ENCODE measurements around the gene RGS3. TPM values are rescaled to one million over a fixed set of nuclear protein-coding genes. Genes with fewer than 3 reads are reported as not detected.

Gene RGS3
- 10 to 100 TPM; 43.0 to 66.2 (median 55.6) TPM for total RNA-seq

DNA sequence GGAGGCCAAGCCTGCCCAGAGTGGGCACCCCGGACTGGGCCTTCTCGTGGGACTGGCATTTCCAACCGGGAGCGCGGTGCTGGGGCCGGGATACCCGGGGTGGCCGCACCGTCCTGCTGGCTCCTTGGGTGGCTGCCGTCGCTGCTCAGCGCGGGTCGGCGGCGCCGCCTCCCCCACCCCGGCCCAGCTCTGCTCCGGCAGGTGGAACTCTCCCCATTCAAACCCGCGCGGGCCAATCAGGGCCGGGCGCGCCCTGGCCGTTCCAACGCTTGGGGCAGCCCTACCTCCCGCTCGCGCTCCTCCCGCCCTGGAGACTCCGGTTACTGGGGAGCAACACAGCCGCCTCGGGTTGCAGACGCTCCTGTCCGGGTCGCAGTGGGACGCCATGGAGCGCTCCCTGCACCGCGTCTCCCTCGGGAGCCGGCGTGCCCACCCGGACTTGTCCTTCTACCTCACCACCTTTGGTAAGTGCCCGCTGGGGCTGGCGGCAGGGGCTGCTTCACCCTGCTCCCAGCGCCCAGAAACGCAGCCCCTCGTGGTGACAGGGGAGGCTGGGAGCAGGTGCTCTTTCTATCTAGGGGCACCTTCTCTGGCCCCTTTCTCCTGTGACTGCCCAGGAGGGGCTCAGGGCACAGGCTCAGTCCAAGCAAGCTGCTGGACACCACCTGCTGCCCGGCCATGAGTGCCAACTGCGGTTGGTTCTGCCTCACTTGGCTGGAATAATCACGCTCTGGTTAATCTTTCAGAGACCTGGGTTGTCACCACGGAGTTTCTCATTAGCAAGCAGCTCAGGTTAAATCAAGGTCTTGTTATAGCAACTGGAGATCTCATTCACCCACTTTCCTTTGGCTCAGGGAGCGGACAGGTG is at the start of gene RGS3:
Gene RGS3 (plus strand): TSS at position 310 of the 868 bp plus-strand sequence. CDS start 76 bp downstream, at position 386.
- TF ChIP-seq, protein P1, sequence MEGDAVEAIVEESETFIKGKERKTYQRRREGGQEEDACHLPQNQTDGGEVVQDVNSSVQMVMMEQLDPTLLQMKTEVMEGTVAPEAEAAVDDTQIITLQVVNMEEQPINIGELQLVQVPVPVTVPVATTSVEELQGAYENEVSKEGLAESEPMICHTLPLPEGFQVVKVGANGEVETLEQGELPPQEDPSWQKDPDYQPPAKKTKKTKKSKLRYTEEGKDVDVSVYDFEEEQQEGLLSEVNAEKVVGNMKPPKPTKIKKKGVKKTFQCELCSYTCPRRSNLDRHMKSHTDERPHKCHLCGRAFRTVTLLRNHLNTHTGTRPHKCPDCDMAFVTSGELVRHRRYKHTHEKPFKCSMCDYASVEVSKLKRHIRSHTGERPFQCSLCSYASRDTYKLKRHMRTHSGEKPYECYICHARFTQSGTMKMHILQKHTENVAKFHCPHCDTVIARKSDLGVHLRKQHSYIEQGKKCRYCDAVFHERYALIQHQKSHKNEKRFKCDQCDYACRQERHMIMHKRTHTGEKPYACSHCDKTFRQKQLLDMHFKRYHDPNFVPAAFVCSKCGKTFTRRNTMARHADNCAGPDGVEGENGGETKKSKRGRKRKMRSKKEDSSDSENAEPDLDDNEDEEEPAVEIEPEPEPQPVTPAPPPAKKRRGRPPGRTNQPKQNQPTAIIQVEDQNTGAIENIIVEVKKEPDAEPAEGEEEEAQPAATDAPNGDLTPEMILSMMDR (IDR thresholded peaks at IDR 0.05): peak in 3 of 6 experiments; percentile 3 to 20 (median 7)
- TF ChIP-seq POLR2A (IDR thresholded peaks at IDR 0.05): peak in 1 of 2 donors; percentile 67
- intact Hi-C loops (cut with DNase I): no loop called here
- H3K27me3 ChIP-seq: no peaks in the 10 kb centered on the region

DNA sequence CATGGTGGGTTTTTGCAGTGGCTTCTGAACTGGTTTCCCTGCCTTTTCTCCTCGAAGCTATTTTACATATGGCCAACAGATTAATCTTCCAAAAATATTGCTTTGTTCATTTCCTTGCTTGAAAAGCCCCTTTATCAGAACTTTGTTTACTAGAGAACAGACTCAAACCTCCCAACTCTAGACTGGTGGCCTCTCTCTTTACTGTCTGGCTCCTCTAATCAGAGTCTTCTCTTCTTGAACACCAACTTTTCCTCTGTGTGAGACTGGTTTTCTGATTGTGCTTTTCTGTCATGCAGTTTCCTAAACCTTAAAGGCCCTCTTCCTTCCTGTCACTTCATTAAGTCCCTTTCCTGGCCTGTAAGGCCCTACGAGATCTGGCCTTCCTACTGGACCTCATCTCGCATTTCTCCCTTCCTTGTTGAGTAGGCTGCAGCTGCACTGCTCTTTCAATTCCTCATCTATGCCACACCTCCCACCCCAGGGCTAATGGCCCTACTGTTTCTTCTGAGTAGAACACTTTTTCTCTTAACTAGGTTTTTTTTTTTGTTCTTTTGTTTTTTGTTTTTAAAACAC is 47.3 kb upstream of the RGS3 start:
- no peaks in the 10 kb centered on the region for H3K4me1 ChIP-seq
- no peaks in the 10 kb centered on the region for H3K36me3 ChIP-seq
- no peak overlapping the region for H3K4me3 ChIP-seq (replicated peaks in 1 of 3)
- 68 to 70% methylated on average over 3 of the region's 3 CpGs for WGBS, 2 donors
- no peak for TF ChIP-seq POLR2A (IDR thresholded peaks at IDR 0.05)
- TF ChIP-seq, protein P1 (IDR thresholded peaks at IDR 0.05): no peak
- no peak for DNase-seq
- intact Hi-C loops (cut with DNase I): no loop called here
- H3K27me3 ChIP-seq: no peaks in the 10 kb centered on the region
- H3K9me3 ChIP-seq: no peaks in the 10 kb centered on the region
- no peak overlapping the region for H3K27ac ChIP-seq

More for the DNA sequence above, at the start of gene RGS3:
- DNase-seq: peak; percentile 86 to 89
- H3K4me1 ChIP-seq: peaks cover 12 to 20% of the 10 kb centered on the region in 2 donors
- H3K27ac ChIP-seq: peak within 1 kb of the TSS in 1 of 3 donors; percentile 20
- no peaks in the 10 kb centered on the region for H3K9me3 ChIP-seq
- peak within 1 kb of the TSS; percentile 7 to 60 (median 38) for H3K4me3 ChIP-seq (replicated peaks in 1 of 3)
- H3K36me3 ChIP-seq: no peaks in the 10 kb centered on the region
- 17 to 32% methylated on average over 27 to 35 of the region's 55 CpGs for WGBS, 2 donors

DNA sequence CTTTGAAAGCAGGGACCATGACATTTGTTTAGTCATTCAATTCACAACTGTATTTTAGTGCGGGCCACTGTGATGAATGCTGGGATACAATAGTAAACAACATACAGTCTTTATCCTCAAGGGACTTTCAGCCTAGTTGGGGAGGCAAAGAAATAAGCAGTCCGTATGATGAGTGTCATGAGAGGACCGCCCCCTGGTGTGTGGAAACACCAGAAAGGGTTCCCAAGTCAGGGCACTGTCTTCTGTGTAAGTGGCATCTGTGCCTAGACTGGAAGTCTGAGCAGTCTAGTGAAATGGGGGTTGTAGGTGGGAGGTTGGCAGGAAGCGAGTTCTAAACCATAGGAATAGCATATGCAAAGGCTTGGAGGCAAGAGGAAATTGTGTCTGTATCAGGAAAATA is 46.2 kb upstream of the RGS3 start:
- Histone ChIP-seq H3K4me3 (replicated peaks in 1 of 3) (no peak overlapping the region), H3K27ac (no peak overlapping the region), H3K36me3 (no peaks in the 10 kb centered on the region), H3K27me3 (no peaks in the 10 kb centered on the region), H3K9me3 (no peaks in the 10 kb centered on the region), H3K4me1 (no peaks in the 10 kb centered on the region)
- intact Hi-C loops (cut with DNase I): no loop called here
- TF ChIP-seq, protein P1 (IDR thresholded peaks at IDR 0.05): no peak
- TF ChIP-seq POLR2A (IDR thresholded peaks at IDR 0.05): no peak
- no peak for DNase-seq
- WGBS, 2 donors: 82 to 92% methylated on average over 4 of the region's 4 CpGs

DNA sequence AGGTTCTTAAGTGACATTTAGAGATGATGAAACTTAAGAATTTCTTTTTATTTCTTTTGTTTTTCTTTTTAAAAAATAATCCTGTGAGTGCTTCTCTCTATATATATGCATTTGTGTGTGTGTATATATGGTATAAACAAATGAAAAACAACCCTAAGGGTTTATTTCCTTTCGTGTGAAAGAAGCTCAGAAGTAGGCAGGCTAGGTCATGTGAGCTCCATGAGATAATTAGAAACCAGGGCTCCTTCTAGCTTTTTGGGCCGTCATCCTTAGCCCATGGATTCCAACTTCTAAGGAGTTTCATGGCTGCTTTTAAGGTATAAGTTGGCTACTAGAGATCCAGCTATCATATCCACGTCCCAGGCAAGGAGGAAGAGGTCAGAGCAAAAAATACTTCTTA is 41.8 kb upstream of the RGS3 start:
- TF ChIP-seq POLR2A (IDR thresholded peaks at IDR 0.05): no peak
- TF ChIP-seq, protein P1 (IDR thresholded peaks at IDR 0.05): no peak
- no peak overlapping the region for H3K4me3 ChIP-seq (replicated peaks in 1 of 3)
- intact Hi-C loops (cut with DNase I): no loop called here
- no peaks in the 10 kb centered on the region for H3K27me3 ChIP-seq
- no peak for DNase-seq
- 84 to 93% methylated on average over 3 of the region's 3 CpGs for WGBS, 2 donors
- H3K9me3 ChIP-seq: no peaks in the 10 kb centered on the region
- H3K4me1 ChIP-seq: no peaks in the 10 kb centered on the region
- H3K36me3 ChIP-seq: no peaks in the 10 kb centered on the region
- no peak overlapping the region for H3K27ac ChIP-seq

DNA sequence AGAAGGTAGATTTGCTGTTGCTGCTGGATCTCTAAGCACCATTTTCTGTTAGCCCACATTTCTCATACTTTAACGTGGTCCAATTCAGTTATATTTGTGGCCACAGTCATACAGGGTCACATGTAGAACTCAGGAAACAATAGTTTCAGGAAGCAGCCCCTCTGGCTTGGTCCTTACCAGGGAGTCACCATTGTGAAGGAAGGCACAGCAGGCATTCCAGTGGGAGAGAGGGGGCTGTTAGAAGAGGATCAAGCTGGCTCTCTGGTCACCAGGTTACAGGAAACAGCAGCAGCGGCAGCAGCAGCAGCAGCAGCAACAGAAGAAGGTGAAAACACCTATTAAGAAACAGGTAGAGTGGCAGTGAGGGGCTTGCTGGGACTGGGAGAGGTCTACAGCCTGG is 38.5 kb upstream of the RGS3 start:
- Histone ChIP-seq H3K9me3 (no peaks in the 10 kb centered on the region), H3K27me3 (no peaks in the 10 kb centered on the region), H3K27ac (no peak overlapping the region), H3K4me1 (no peaks in the 10 kb centered on the region), H3K4me3 (replicated peaks in 1 of 3) (no peak overlapping the region), H3K36me3 (no peaks in the 10 kb centered on the region)
- 36 to 50% methylated on average over 2 of the region's 2 CpGs for WGBS, 2 donors
- no peak for DNase-seq
- no peak for TF ChIP-seq POLR2A (IDR thresholded peaks at IDR 0.05)
- TF ChIP-seq, protein P1 (IDR thresholded peaks at IDR 0.05): no peak
- intact Hi-C loops (cut with DNase I): no loop called here

All from thyroid gland (tissue), 4 donors.